Right atrium auricular region (tissue), 2 donors: ENCODE data around the gene NECAB3. TPM values are rescaled to one million over a fixed set of nuclear protein-coding genes. Genes with fewer than 3 reads are reported as not detected.

Source experiments
- DNase-seq: peaks from one replicate; pipeline ENCODE4 v3.0.0-alpha.2; 2019; ENCODE audit warnings: low spot score
- H3K27ac ChIP-seq, 2 donors: fragments of 200-600 bp; sonication (generic); 1 replicate in 1 of 2; 2 replicates in 1 of 2; pipeline ENCODE4 v1.5.1; 2016 to 2019
- H3K27me3 ChIP-seq, 2 donors: fragments of 200-600 bp; sonication (generic); one replicate each; pipeline versions ENCODE4 v1.5.1 to v1.6.0; 2017 to 2019
- H3K36me3 ChIP-seq: fragments of 200-600 bp; sonication (generic); one replicate; pipeline ENCODE4 v1.5.1; 2016
- H3K4me1 ChIP-seq, 2 donors: fragments of 200-600 bp; sonication (generic); one replicate each; pipeline versions ENCODE4 v1.5.1 to v1.6.0; 2017 to 2019
- H3K4me3 ChIP-seq, 2 donors: fragments of 200-600 bp; sonication (generic); 1 replicate in 1 of 2; 2 replicates in 1 of 2; pipeline ENCODE4 v1.5.1; 2017 to 2019; ENCODE audit warnings: mild to moderate bottlenecking in 1 of 2, moderate library complexity in 1 of 2
- H3K9me3 ChIP-seq, 2 donors: fragments of 200-600 bp; sonication (generic); one replicate each; pipeline ENCODE4 v1.5.1; 2019
- total RNA-seq, 2 donors: library from RNA; depleted of rRNA; stranded (reverse); fragments of >200 nt; gene quantifications; one replicate each; pipeline ENCODE4 v1.1.0, GENCODE V29; 2016
- TF ChIP-seq, protein P1 (sequence below), 2 donors: fragments of 200-600 bp; sonication (generic); IDR thresholded peaks; one replicate each; pipeline ENCODE4 v1.5.1; 2019; ENCODE audit warnings: antibody characterized with exemption in 2 of 2

The NECAB3 gene
- total RNA-seq, 2 donors from 2014 or later: 81.7 to 88.4 TPM

DNA sequence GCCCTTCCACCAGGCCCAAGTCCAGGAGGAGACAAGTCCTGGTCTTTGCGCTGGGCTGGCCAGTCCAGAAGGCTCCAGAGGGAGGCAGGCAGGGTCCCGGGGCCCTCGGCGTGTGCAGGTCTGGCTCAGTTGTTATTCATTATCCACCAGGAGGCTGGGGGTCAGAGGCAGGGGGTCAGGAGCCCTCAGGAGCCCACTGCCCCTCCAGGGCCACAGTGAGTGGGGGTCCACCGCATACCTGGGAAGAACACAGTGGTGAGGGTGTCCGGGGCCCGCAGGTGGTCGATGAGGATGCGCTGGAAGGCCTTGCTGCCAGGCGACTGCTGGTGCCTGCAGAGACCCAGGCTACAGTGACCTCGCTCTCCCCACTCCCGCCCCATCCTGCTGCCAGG lies 16.5 kb downstream of the NECAB3 start:
- DNase-seq: no peak
- H3K36me3 ChIP-seq: peaks cover 14% of the 10 kb centered on the region
- peaks cover 0 to 11% of the 10 kb centered on the region in 2 donors for H3K4me1 ChIP-seq
- no peak overlapping the region for H3K4me3 ChIP-seq
- TF ChIP-seq, protein P1, sequence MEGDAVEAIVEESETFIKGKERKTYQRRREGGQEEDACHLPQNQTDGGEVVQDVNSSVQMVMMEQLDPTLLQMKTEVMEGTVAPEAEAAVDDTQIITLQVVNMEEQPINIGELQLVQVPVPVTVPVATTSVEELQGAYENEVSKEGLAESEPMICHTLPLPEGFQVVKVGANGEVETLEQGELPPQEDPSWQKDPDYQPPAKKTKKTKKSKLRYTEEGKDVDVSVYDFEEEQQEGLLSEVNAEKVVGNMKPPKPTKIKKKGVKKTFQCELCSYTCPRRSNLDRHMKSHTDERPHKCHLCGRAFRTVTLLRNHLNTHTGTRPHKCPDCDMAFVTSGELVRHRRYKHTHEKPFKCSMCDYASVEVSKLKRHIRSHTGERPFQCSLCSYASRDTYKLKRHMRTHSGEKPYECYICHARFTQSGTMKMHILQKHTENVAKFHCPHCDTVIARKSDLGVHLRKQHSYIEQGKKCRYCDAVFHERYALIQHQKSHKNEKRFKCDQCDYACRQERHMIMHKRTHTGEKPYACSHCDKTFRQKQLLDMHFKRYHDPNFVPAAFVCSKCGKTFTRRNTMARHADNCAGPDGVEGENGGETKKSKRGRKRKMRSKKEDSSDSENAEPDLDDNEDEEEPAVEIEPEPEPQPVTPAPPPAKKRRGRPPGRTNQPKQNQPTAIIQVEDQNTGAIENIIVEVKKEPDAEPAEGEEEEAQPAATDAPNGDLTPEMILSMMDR (IDR thresholded peaks at IDR 0.05): no peak
- no peaks in the 10 kb centered on the region for H3K9me3 ChIP-seq
- no peak overlapping the region for H3K27ac ChIP-seq
- H3K27me3 ChIP-seq: no peaks in the 10 kb centered on the region

DNA sequence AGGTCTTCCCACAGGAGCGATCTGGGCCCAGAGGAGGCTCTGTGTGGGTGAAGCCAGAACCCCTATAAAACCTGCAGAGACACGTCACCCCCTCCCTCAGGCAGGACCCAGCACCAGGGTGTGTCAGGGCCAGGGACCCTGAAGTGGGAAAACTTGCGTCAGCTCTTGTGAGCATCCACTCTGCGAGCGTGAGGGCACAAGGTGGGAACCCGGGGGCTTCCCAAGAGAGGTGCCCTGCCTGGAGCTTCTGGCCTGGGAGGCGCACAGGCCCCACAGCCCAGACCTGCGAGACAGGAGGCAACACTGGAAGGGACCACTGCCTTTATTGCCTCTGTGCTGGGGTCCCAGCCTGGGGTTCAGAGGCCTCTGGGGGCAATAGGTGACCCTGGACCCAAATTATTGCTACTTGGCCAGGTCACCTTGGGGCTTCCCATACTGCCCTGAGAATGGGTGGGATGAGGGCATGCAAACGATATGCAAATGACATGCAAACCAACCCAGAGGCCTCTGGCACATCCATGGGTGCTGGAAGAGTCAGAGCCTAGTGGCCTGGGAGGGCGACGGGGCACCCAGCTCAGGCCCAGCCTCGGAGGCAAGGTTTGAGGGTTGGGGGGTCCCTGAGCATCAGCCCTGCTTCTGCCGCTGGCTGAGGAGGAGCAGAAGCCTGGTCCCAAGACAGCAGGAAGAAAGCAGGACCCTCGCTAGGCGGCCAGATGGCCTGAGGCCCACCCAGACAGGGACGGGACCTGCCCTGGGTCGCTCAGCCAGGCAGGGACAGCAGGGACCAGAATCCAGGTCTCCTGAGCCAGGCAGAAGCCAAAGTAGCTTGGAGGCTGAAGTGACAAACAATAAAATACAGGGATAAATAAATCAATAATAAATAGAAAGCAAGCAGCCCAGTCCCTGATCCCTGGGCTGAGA lies 17.2 kb downstream of the NECAB3 start:
- DNase-seq: no peak
- peaks cover 14% of the 10 kb centered on the region for H3K36me3 ChIP-seq
- H3K4me1 ChIP-seq: peaks cover 0 to 10% of the 10 kb centered on the region in 2 donors
- H3K9me3 ChIP-seq: no peaks in the 10 kb centered on the region
- H3K27me3 ChIP-seq: no peaks in the 10 kb centered on the region
- no peak overlapping the region for H3K4me3 ChIP-seq
- TF ChIP-seq, protein P1 (IDR thresholded peaks at IDR 0.05): no peak
- no peak overlapping the region for H3K27ac ChIP-seq

DNA sequence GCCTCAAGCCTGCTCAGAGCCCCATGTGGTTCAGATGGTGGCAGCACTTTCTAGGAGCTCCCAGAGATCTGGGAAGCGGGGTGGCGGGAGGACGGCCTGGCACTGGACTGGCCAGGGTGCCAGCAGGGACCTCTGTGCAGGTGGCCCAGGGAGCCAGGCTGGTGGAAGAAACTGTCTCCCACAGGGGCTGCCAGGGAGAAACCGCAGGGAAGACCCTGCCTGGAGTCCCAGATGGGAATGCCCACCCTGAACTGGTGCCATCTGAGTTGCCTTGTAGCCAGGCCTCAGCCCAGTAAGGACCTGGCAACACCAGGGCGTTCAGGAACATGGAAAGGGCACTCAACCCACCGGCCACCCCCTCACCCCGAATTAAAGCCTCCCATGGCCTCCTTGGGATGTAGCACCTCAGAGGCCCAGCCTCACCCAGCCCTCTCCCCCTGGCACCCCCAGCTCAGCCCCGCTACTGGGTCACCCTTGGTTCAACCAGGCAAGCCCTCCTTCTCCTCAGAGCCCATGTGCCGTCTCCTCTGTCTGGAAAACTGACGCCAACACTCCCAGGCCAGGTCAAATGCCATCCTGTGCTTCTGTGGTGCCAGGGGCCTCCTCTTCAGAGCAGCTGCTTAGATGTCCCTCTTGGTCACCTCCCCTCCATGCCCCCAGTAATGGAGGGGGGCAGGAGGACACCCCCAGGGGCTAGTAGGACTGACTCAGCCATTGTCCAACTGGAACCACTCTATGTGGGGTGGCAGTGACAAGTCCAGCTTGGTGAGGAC lies 18.0 kb downstream of the NECAB3 start:
- no peak for DNase-seq
- no peak overlapping the region for H3K4me3 ChIP-seq
- H3K27ac ChIP-seq: no peak overlapping the region
- peaks cover 14% of the 10 kb centered on the region for H3K36me3 ChIP-seq
- TF ChIP-seq, protein P1 (IDR thresholded peaks at IDR 0.05): no peak
- H3K9me3 ChIP-seq: no peaks in the 10 kb centered on the region
- no peaks in the 10 kb centered on the region for H3K27me3 ChIP-seq
- peaks cover 0 to 10% of the 10 kb centered on the region in 2 donors for H3K4me1 ChIP-seq

DNA sequence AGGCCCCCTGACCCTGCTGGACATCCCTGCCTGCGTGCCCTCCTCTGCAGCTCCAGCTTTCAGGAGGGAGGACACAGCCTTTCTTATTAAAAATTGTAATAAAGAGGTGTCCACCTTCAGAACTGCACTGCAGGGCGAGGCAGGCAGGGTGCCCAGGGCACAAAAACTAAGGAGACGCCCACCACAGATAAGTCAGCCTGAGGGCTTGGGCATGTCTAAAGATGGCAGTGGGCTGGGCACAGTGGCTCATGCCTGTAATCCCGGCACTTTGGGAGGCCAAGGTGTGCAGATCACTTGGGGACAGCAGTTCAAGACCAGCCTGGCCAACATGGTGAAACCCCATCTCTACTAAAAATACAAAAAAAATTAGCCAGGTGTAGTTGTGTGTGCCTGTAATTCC lies 19.1 kb downstream of the NECAB3 start:
- DNase-seq: no peak
- Histone ChIP-seq H3K9me3 (no peaks in the 10 kb centered on the region), H3K27ac (no peak overlapping the region), H3K36me3 (peaks cover 14% of the 10 kb centered on the region), H3K4me3 (no peak overlapping the region), H3K4me1 (peaks cover 0 to 10% of the 10 kb centered on the region in 2 donors), H3K27me3 (no peaks in the 10 kb centered on the region)
- TF ChIP-seq, protein P1 (IDR thresholded peaks at IDR 0.05): no peak

DNA sequence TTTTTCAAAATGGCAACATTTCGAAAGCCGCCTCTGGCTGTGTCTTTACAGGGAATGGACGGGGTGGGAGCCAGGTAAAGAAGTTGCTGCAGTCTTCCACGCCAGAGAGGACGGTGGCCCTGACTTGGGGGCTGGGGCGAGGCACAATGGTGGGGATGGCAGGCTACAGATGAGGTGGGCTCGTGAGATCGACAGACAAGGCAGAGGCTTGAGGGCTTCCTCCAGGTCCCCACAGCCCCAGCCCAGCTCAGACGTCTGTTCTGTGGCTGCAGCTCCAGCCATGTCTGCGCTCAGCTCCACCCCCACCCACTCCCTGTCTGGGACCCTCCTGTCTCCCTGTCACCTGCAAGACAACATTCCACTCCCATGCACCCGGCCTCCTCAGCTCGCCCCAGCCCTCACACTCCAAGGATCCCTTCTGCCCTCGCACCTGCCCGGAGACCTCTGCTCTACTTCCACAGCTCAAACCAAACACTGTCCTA lies 19.5 kb downstream of the NECAB3 start:
- H3K36me3 ChIP-seq: peaks cover 10% of the 10 kb centered on the region
- no peaks in the 10 kb centered on the region for H3K9me3 ChIP-seq
- H3K27ac ChIP-seq: no peak overlapping the region
- DNase-seq: no peak
- no peak overlapping the region for H3K4me3 ChIP-seq
- TF ChIP-seq, protein P1 (IDR thresholded peaks at IDR 0.05): no peak
- no peaks in the 10 kb centered on the region for H3K27me3 ChIP-seq
- peaks cover 0 to 10% of the 10 kb centered on the region in 2 donors for H3K4me1 ChIP-seq
